IPS-18c (cell line): ENCODE results near the gene BABAM2.
A peak's percentile ranks its signal among the peaks of the same experiment; 100 is the strongest.
"Not testable (repeated sequence)": the region's sequence is repeated elsewhere in the genome, so short reads cannot be mapped to it uniquely, and the experiment has no call there.

Source experiments
- H3K4me3 ChIP-seq: 2 replicates; pipeline ENCODE4 v1.7.0; 2013; ENCODE audit warnings: low read depth, mild to moderate bottlenecking, low read length, moderate library complexity; ENCODE audit not compliant: insufficient read depth
- H3K9me3 ChIP-seq: one replicate; pipeline ENCODE4 v1.6.1; 2013; ENCODE audit warnings: mild to moderate bottlenecking, low read length, moderate library complexity; ENCODE audit not compliant: control insufficient read depth, insufficient read depth

Gene BABAM2

GRCh38 chr2:27890146-27890923 is at the start of gene BABAM2, which contains the start of gene RBKS:
BABAM2 (plus strand) TSS chr2:27890729; CDS start chr2:27894557, 3,828 bp downstream.
RBKS (minus strand) TSS chr2:27890387; CDS start chr2:27890345, 42 bp downstream.
- Histone ChIP-seq H3K4me3 (peak within 1 kb of the TSS; percentile 83), H3K9me3 (no peaks in the 10 kb centered on the region)

GRCh38 chr2:27842894-27843293 is 47.6 kb upstream of the BABAM2 start:
- H3K4me3 ChIP-seq, result no peak overlapping the region
- H3K9me3 ChIP-seq, result no peaks in the 10 kb centered on the region

DNA sequence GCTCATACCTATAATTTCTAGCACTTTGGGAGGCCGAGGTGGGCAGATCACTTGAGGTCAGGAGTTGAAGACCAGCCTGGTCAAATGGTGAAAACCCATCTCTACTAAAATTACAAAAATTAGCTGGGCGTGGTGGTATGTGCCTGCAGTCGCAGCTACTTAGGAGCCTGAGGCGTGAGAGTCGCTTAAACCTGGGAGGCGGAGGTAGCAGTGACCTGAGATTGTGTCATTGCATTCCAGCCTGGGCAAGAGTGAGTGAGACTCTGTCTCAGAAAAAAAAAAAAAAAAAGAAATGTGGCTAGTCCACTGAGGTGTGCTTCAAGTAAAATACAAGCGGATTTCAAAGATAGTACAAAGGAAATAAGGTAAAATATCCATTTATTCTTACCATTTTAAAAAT is 46.5 kb upstream of the BABAM2 start:
- no peaks in the 10 kb centered on the region for H3K9me3 ChIP-seq
- H3K4me3 ChIP-seq, result no peak overlapping the region

- Histone ChIP-seq H3K4me3 (no peak overlapping the region), H3K9me3 (no peaks in the 10 kb centered on the region)
Measured at GRCh38 chr2:27844821-27845255, 45.7 kb upstream of the BABAM2 start.

DNA sequence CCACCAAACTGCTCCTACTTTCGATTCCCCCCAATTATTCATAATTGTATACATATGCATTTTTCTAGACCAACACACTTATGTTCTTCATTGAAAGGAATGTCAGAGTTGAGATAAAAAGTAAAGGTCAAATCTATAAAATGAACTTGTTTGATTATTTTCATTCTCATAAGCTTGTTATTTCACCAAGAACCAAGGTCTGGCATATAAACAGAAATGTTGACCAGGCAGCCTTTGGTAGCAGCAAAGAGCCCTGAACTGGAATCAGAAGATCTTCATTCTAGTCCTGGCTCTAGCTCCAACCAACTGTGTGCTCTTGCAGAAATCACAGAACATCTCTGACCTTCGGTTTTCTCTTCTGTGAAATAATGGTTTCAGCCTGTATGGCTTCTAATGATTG is 43.2 kb upstream of the BABAM2 start:
- Histone ChIP-seq H3K4me3 (no peak overlapping the region), H3K9me3 (no peaks in the 10 kb centered on the region)

DNA sequence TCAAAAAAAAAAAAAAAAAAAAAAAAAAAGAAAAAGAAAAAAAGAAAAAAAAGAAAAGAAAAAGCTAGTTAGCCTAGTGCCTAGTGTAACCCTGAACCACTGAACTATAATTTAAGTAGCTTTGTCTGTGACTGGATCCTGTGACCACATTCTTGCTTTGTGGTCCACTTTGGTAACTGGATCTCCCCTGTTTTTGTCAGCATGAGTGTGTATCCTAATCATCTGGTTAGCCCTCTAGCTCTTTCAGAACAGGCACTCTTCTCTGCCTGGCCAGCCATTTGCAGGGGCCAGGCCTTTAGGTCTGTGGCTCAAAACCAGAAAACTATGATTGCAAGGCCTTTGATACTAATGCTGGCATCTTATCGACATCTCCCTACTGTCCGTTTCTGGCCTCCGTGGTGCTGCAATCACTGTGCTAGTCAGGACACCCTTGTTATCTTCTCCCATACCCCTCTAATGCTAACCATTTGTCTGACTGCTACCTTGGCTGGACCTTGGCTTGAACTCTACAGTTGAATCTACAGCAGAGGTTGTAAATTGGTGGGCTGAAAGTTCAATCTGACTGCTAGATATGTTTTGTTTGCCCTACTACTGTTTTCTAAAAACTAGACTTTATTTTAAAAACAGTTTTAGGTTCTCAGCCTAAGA is 40.8 kb upstream of the BABAM2 start:
- no peak overlapping the region for H3K4me3 ChIP-seq
- H3K9me3 ChIP-seq, result no peaks in the 10 kb centered on the region

GRCh38 chr2:27852691-27853090 is 37.8 kb upstream of the BABAM2 start:
- H3K9me3 ChIP-seq, result no peaks in the 10 kb centered on the region
- H3K4me3 ChIP-seq, result no peak overlapping the region

DNA sequence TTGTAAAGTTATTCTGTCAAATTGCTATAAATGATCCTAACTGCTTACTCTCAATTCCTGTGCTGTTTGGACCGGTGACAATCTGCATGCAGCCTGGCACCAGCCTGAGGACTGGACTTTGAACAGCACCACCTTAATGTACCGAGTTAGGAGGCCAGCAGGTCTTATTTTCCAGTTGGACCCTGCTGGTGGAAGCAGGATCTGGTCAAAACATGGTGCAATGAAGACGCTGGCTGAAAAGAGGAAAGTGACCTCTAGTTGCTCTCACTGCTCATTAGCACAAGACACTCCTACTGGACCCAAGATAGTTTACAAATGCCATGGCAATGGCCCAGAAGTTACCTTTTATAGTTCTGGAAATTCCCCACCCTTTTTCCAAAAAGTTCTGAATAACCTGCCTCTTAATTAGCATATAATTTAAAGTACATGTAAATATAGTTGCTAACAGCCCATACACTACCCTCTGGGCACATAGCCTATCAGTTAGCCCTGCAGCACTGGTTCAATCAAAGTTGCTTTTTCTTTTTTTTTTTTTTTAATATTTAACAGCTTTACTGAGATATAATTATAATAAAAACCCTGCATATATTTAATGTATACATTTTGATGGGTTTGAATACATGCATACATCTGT is 36.2 kb upstream of the BABAM2 start:
- Histone ChIP-seq H3K9me3 (no peaks in the 10 kb centered on the region), H3K4me3 (no peak overlapping the region)

GRCh38 chr2:27855476-27855875 is 35.1 kb upstream of the BABAM2 start:
- Histone ChIP-seq H3K9me3 (no peaks in the 10 kb centered on the region), H3K4me3 (no peak overlapping the region)

GRCh38 chr2:27856386-27856785 is 34.1 kb upstream of the BABAM2 start:
- H3K4me3 ChIP-seq, result no peak overlapping the region
- no peaks in the 10 kb centered on the region for H3K9me3 ChIP-seq

- no peaks in the 10 kb centered on the region for H3K9me3 ChIP-seq
Measured at GRCh38 chr2:27856956-27857355, 33.6 kb upstream of the BABAM2 start.

GRCh38 chr2:27857417-27858172 is 32.9 kb upstream of the BABAM2 start:
- Histone ChIP-seq H3K9me3 (no peaks in the 10 kb centered on the region), H3K4me3 (no peak overlapping the region)

More at GRCh38 chr2:27856956-27857355, 33.6 kb upstream of the BABAM2 start:
- no peak overlapping the region for H3K4me3 ChIP-seq

- H3K4me3 ChIP-seq, result no peak overlapping the region
- no peaks in the 10 kb centered on the region for H3K9me3 ChIP-seq
Measured at GRCh38 chr2:27860111-27860510, 30.4 kb upstream of the BABAM2 start.

GRCh38 chr2:27863146-27863545 is 27.4 kb upstream of the BABAM2 start:
- no peak overlapping the region for H3K4me3 ChIP-seq
- no peaks in the 10 kb centered on the region for H3K9me3 ChIP-seq

DNA sequence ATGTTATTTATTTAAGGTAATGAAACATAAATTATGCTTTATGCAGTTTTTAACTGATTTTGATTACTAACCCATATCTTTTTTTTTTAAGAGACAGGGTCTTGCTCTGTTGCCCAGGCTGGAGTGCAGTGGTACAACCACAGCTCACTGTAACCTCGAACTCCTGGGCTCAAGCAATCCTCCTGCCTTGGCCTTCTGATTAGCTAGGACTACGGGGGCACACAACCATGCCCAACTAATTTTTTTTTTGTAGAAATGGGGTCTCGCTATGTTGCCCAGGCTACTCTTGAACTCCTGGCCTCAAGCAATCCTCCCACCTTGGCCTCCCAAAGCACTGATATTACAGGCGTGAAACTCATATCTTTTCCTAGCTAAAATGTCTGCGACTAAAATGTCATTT is 26.6 kb upstream of the BABAM2 start:
- not testable (repeated sequence) for H3K9me3 ChIP-seq, H3K4me3 ChIP-seq

DNA sequence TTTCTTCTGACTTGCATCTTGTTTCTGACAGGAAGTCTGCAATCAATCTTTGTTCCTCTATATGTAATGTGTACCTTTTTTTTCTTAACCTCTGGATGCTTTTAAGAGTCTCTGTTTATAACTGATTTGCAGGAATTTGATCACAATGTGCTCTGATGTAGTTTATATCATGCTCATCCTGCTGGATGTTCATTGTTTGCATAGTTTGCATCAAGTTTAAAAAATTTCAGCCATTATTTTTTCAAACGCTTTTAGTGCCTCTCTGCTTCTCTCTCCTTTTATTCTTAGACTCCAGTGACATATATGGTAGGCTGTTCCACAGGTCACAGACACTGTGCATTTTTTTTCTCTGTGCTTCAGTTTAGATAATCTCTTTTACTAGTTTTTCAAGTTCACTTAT is 24.3 kb upstream of the BABAM2 start:
- no peaks in the 10 kb centered on the region for H3K9me3 ChIP-seq
- H3K4me3 ChIP-seq, result no peak overlapping the region

GRCh38 chr2:27869763-27870162 is 20.8 kb upstream of the BABAM2 start:
- Histone ChIP-seq H3K9me3 (no peaks in the 10 kb centered on the region), H3K4me3 (no peak overlapping the region)
